ENCODE data around the gene NISCH. TPM values are rescaled to one million over a fixed set of nuclear protein-coding genes. Genes with fewer than 3 reads are reported as not detected.

Gene NISCH
- total RNA-seq, 1 experiment from 2014 or later: 60.4 TPM

DNA sequence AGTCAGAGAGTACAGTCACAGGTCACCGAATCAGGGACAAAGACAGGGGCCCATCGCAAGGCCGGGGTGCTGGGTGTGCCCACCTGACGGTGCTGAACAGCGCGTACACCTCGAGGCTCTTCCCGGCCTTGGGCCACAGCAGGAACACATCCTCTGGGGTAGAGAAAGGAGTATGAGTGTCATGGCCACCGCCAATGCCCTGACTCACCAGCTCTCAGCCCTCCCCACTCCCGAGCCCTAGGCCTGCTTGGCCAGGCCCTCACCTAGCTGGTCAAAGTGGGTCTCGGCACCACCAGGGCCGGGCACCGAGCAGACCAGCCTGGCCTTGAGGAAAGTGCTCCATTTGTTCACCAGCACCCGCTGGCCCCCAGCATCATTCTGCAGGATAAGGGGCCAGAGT is 14.7 kb upstream of the NISCH start:
- Histone ChIP-seq H3K9ac (ENCODE audit: low read length) (no peak overlapping the region), H2AFZ (ENCODE audit: low read length) (no peak overlapping the region), H3K4me3 (ENCODE audit: low read length) (no peak overlapping the region), H3K9me3 (ENCODE audit: low read length) (no peaks in the 10 kb centered on the region), H3K4me2 (ENCODE audit: low read length) (no peak overlapping the region), H3K27me3 (ENCODE audit: low read length) (no peaks in the 10 kb centered on the region), H4K20me1 (ENCODE audit: low read length) (no peaks in the 10 kb centered on the region), H3K4me1 (ENCODE audit: insufficient read depth, low read length) (peaks cover 11% of the 10 kb centered on the region), H3K9me2 (replicated peaks; ENCODE audit: low read length) (no peaks in the 10 kb centered on the region), H3K36me3 (ENCODE audit: low read depth, low read length) (no peaks in the 10 kb centered on the region), H3F3A (ENCODE audit: low read length, unreplicated experiment) (no peaks in the 10 kb centered on the region), H3K27ac (ENCODE audit: low read length) (no peak overlapping the region), H3K79me2 (ENCODE audit: low read length) (no peaks in the 10 kb centered on the region)
- CTCF ChIA-PET: no interaction called here
- POLR2A ChIA-PET (ENCODE audit: unreplicated experiment): no interaction called here
- no peak for ATAC-seq
- no peak for TF ChIP-seq EZH2 (IDR thresholded peaks at IDR 0.05; ENCODE audit: low read length, unreplicated experiment)
- TF ChIP-seq EZH2phosphoT487 (IDR thresholded peaks at IDR 0.05; ENCODE audit: borderline replicate concordance, low read length): no peak
- TF ChIP-seq CTCF (conservative IDR thresholded peaks at IDR 0.05; ENCODE audit: low read depth, low read length): no peak
- BruUV-seq (replicated peaks): no TSS peak
- DNase-seq: no peak
- intact Hi-C loops (cut with micrococcal nuclease): no loop called here

GRCh38 chr3:52441091-52441771 is 14.2 kb upstream of the NISCH start:
- Histone ChIP-seq H2AFZ (ENCODE audit: low read length) (no peak overlapping the region), H3K9me2 (replicated peaks; ENCODE audit: low read length) (no peaks in the 10 kb centered on the region), H3K9me3 (ENCODE audit: low read length) (no peaks in the 10 kb centered on the region), H3K4me1 (ENCODE audit: insufficient read depth, low read length) (peaks cover 11% of the 10 kb centered on the region), H3K36me3 (ENCODE audit: low read depth, low read length) (no peaks in the 10 kb centered on the region), H3F3A (ENCODE audit: low read length, unreplicated experiment) (no peaks in the 10 kb centered on the region), H3K27me3 (ENCODE audit: low read length) (no peaks in the 10 kb centered on the region), H3K4me3 (ENCODE audit: low read length) (no peak overlapping the region), H3K4me2 (ENCODE audit: low read length) (no peak overlapping the region), H3K9ac (ENCODE audit: low read length) (no peak overlapping the region), H3K27ac (ENCODE audit: low read length) (no peak overlapping the region), H4K20me1 (ENCODE audit: low read length) (no peaks in the 10 kb centered on the region), H3K79me2 (ENCODE audit: low read length) (no peaks in the 10 kb centered on the region)
- ATAC-seq: no peak
- BruUV-seq (replicated peaks): no TSS peak
- no peak for DNase-seq
- intact Hi-C loops (cut with micrococcal nuclease): no loop called here
- TF ChIP-seq EZH2 (IDR thresholded peaks at IDR 0.05; ENCODE audit: low read length, unreplicated experiment) (no peak), EZH2phosphoT487 (IDR thresholded peaks at IDR 0.05; ENCODE audit: borderline replicate concordance, low read length) (no peak), CTCF (conservative IDR thresholded peaks at IDR 0.05; ENCODE audit: low read depth, low read length) (no peak)
- ChIA-PET POLR2A (ENCODE audit: unreplicated experiment) (no interaction called here), CTCF (no interaction called here)

- DNase-seq (no peak), ATAC-seq (no peak)
- TF ChIP-seq CTCF (conservative IDR thresholded peaks at IDR 0.05; ENCODE audit: low read depth, low read length) (no peak), EZH2phosphoT487 (IDR thresholded peaks at IDR 0.05; ENCODE audit: borderline replicate concordance, low read length) (no peak), EZH2 (IDR thresholded peaks at IDR 0.05; ENCODE audit: low read length, unreplicated experiment) (no peak)
- Histone ChIP-seq H3K4me2 (ENCODE audit: low read length) (no peak overlapping the region), H3K9me3 (ENCODE audit: low read length) (no peaks in the 10 kb centered on the region), H3K9ac (ENCODE audit: low read length) (no peak overlapping the region), H2AFZ (ENCODE audit: low read length) (no peak overlapping the region), H3K36me3 (ENCODE audit: low read depth, low read length) (no peaks in the 10 kb centered on the region), H3K27ac (ENCODE audit: low read length) (no peak overlapping the region), H3F3A (ENCODE audit: low read length, unreplicated experiment) (no peaks in the 10 kb centered on the region), H3K4me3 (ENCODE audit: low read length) (no peak overlapping the region), H3K9me2 (replicated peaks; ENCODE audit: low read length) (no peaks in the 10 kb centered on the region), H3K27me3 (ENCODE audit: low read length) (no peaks in the 10 kb centered on the region), H3K79me2 (ENCODE audit: low read length) (no peaks in the 10 kb centered on the region), H3K4me1 (ENCODE audit: insufficient read depth, low read length) (peaks cover 11% of the 10 kb centered on the region), H4K20me1 (ENCODE audit: low read length) (no peaks in the 10 kb centered on the region)
- POLR2A ChIA-PET (ENCODE audit: unreplicated experiment): no interaction called here
- CTCF ChIA-PET: no interaction called here
- BruUV-seq (replicated peaks): no TSS peak
- intact Hi-C loops (cut with micrococcal nuclease): no loop called here
Observed at GRCh38 chr3:52441772-52442332, 13.6 kb upstream of the NISCH start.

Measured in PC-3 (cell line).